ENCODE data around the gene CYP26A1.

The CYP26A1 gene

GRCh38 chr10:93068411-93069244 is 5.1 kb upstream of the CYP26A1 start:
- TF ChIP-seq CTCF (IDR thresholded peaks at IDR 0.05; ENCODE audit: control insufficient read depth, insufficient read depth, low read depth, low read length, missing control alignments): no peak
- no peak for DNase-seq (ENCODE audit: low read depth)

GRCh38 chr10:93069245-93069561 is 4.5 kb upstream of the CYP26A1 start:
- TF ChIP-seq CTCF (IDR thresholded peaks at IDR 0.05; ENCODE audit: control insufficient read depth, insufficient read depth, low read depth, low read length, missing control alignments): no peak
- no peak overlapping the region for H3K4me3 ChIP-seq (ENCODE audit: control insufficient read depth, low read depth, low read length)
- no peak for DNase-seq (ENCODE audit: low read depth)

More at GRCh38 chr10:93068411-93069244, 5.1 kb upstream of the CYP26A1 start:
- no peak overlapping the region for H3K4me3 ChIP-seq (ENCODE audit: control insufficient read depth, low read depth, low read length)

- no peak for TF ChIP-seq CTCF (IDR thresholded peaks at IDR 0.05; ENCODE audit: control insufficient read depth, insufficient read depth, low read depth, low read length, missing control alignments)
- no peak overlapping the region for H3K4me3 ChIP-seq (ENCODE audit: control insufficient read depth, low read depth, low read length)
- DNase-seq (ENCODE audit: low read depth): no peak
Measured at GRCh38 chr10:93070378-93071176, 3.1 kb upstream of the CYP26A1 start.

- no peak for TF ChIP-seq CTCF (IDR thresholded peaks at IDR 0.05; ENCODE audit: control insufficient read depth, insufficient read depth, low read depth, low read length, missing control alignments)
- no peak for DNase-seq (ENCODE audit: low read depth)
- H3K4me3 ChIP-seq (ENCODE audit: control insufficient read depth, low read depth, low read length): no peak overlapping the region
Measured at GRCh38 chr10:93071177-93071472, 2.6 kb upstream of the CYP26A1 start.

GRCh38 chr10:93071674-93072224 is 1.9 kb upstream of the CYP26A1 start:
- no peak for TF ChIP-seq CTCF (IDR thresholded peaks at IDR 0.05; ENCODE audit: control insufficient read depth, insufficient read depth, low read depth, low read length, missing control alignments)
- DNase-seq (ENCODE audit: low read depth): no peak
- no peak overlapping the region for H3K4me3 ChIP-seq (ENCODE audit: control insufficient read depth, low read depth, low read length)

GRCh38 chr10:93072225-93072712 is 1.4 kb upstream of the CYP26A1 start:
- TF ChIP-seq CTCF (IDR thresholded peaks at IDR 0.05; ENCODE audit: control insufficient read depth, insufficient read depth, low read depth, low read length, missing control alignments): no peak
- DNase-seq (ENCODE audit: low read depth): no peak
- no peak overlapping the region for H3K4me3 ChIP-seq (ENCODE audit: control insufficient read depth, low read depth, low read length)
